Stomach smooth muscle (tissue), 2 donors: ENCODE data around the gene GLG1.
"Not testable (repeated sequence)": the region's sequence is repeated elsewhere in the genome, so short reads cannot be mapped to it uniquely, and the experiment has no call there.

Experiments
- H3K27ac ChIP-seq: one replicate; pipeline ENCODE4 v1.7.0; 2013; ENCODE audit warnings: mild to moderate bottlenecking, low read length, inconsistent platforms
- H3K27me3 ChIP-seq, 2 donors: one replicate each; pipeline ENCODE4 v1.7.0; 2013; ENCODE audit warnings: low read length in 2 of 2; ENCODE audit not compliant: insufficient read depth in 2 of 2, control insufficient read depth in 1 of 2
- H3K36me3 ChIP-seq, 2 donors: one replicate each; pipeline ENCODE4 v1.7.0; 2013; ENCODE audit warnings: low read length in 2 of 2; ENCODE audit not compliant: control insufficient read depth in 2 of 2, insufficient read depth in 2 of 2
- H3K4me1 ChIP-seq: one replicate; pipeline ENCODE4 v1.7.0; 2013; ENCODE audit warnings: low read length; ENCODE audit not compliant: control insufficient read depth, insufficient read depth
- H3K4me3 ChIP-seq, 2 donors: one replicate each; pipeline ENCODE4 v1.7.0; 2013; ENCODE audit warnings: low read length in 2 of 2
- H3K9ac ChIP-seq, 2 donors: one replicate each; pipeline ENCODE4 v1.7.0; 2013; ENCODE audit warnings: low read length in 2 of 2, mild to moderate bottlenecking in 1 of 2
- H3K9me3 ChIP-seq, 2 donors: one replicate each; pipeline ENCODE4 v1.7.0; 2013; ENCODE audit warnings: low read length in 2 of 2; ENCODE audit not compliant: control insufficient read depth in 2 of 2
- donor health status: healthy.
- donor health status: Pancreatic carcinoma.

GLG1 gene

DNA sequence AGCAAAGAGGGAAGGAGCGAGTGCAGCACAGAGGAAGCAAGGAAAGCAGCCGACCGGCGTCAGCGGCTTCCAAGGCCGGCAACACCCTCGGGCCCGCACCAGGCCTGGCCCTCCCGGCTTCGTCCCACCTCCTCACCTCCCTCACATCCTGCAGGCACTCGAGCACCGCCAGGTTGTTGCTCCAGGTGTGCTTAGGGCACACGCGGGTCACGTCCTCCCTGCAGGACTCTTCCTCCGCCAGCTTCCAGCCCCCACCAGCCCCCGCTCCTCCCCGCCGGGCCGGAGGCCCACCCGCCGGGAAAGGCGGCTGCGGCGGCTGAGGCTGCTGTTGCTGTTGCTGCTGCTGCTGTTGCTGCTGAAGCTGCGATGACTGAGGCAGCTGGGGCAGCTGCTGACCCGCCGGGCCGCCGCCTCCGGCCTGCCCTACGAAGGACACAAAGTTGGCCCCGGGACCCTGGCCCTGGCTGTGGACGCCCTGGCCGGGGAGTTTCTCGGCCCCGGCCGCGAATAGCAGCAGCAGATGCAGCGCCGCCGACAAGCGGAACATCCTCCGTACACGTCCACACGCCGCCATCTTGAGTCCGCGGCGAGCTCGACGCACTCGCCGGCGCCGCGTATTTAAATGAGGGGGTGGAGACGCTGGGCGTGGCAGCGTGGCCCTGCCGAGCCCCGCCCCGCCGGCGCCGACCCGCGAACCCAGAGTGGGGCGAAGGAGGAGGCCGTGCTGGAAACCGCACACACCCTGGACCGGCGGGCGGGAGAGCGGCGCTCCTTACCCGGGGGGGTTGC lies at the start of gene GLG1:
GLG1 (minus strand) TSS at position 594 of the 789 bp plus-strand sequence; CDS start at position 574, 20 bp downstream.
- peaks cover 3% of the 10 kb centered on the region for H3K4me1 ChIP-seq
- peak within 1 kb of the TSS; percentile 82 for H3K27ac ChIP-seq
- H3K36me3 ChIP-seq = no peaks in the 10 kb centered on the region
- H3K9me3 ChIP-seq = no peaks in the 10 kb centered on the region
- H3K27me3 ChIP-seq = no peaks in the 10 kb centered on the region
- H3K4me3 ChIP-seq = peak within 1 kb of the TSS; percentile 92 to 97
- peak within 1 kb of the TSS; percentile 85 to 93 for H3K9ac ChIP-seq

DNA sequence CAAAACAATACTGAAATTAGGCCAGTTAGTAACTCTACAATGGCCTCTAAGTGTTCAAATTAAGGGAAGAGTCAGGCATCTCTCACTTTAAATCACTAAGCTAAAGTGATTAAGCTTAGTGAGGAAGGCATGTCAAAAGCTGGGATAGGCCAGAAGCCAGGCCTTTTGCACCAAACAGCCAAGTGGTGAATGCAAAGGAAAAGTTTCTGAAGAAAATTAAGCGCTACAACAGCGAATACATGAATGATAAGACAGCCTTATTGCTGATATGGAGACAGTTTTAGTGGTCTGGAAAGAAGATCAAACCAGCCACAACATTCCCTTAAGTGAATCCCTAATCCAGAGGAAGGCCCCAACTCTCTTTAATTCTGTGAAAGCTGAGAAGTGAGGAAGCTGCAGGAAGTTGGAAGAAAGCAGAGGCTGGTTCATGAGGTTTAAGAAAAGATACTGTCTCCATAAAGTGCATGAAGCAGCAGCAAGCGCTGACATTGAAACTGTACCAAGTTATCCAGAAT lies 47.7 kb upstream of the GLG1 start:
- no peaks in the 10 kb centered on the region for H3K27me3 ChIP-seq
- H3K27ac ChIP-seq = no peak overlapping the region
- H3K4me1 ChIP-seq = no peaks in the 10 kb centered on the region
- no peak overlapping the region for H3K9ac ChIP-seq
- H3K4me3 ChIP-seq = no peak overlapping the region
- H3K36me3 ChIP-seq = peaks cover 4 to 18% of the 10 kb centered on the region in 2 donors
- H3K9me3 ChIP-seq = no peaks in the 10 kb centered on the region

DNA sequence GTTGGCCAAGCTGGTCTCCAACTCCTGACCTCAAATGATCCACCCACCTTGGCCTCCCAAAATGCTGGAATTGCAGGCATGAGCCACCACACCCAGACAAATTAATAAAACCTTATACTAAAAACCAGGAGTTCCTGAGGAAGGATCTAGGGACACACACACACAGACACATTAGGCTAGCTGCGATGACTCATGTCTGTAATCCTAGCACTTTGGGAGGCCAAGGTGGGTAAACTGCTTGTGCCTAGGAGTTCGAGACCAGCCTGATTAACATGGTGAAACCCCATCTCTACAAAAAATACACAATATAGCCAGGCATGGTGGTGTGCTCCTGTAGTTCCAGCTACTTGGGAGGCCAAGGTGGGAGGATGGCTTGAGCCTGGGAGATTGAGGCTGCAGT lies 46.0 kb upstream of the GLG1 start:
- not testable (repeated sequence) for H3K27me3 ChIP-seq, H3K9ac ChIP-seq, H3K27ac ChIP-seq, H3K9me3 ChIP-seq, H3K4me3 ChIP-seq, H3K4me1 ChIP-seq
- H3K36me3 ChIP-seq = peaks cover 0 to 19% of the 10 kb centered on the region in 2 donors

DNA sequence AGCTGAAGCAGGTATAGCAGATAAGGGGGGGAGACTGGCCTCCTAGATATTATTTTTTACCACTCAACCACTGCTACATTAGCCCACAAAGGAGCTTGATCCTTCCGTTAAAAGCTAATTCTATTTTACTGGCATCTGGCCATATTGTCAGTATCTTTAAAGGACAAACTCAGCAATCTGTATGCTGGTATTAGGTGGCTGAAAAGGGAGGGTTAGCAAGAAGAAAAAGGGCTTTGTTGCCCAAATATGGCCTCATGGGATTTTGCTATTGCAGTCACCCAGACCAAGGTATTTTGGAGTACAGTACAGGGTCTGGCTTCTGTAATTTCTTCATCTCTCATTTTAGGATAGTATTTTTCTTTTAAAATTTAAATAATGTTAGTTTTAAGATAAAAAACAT lies 45.3 kb upstream of the GLG1 start:
- no peak overlapping the region for H3K27ac ChIP-seq
- no peaks in the 10 kb centered on the region for H3K4me1 ChIP-seq
- no peaks in the 10 kb centered on the region for H3K27me3 ChIP-seq
- H3K4me3 ChIP-seq = no peak overlapping the region
- no peak overlapping the region for H3K9ac ChIP-seq
- peaks cover 0 to 18% of the 10 kb centered on the region in 2 donors for H3K36me3 ChIP-seq
- no peaks in the 10 kb centered on the region for H3K9me3 ChIP-seq

DNA sequence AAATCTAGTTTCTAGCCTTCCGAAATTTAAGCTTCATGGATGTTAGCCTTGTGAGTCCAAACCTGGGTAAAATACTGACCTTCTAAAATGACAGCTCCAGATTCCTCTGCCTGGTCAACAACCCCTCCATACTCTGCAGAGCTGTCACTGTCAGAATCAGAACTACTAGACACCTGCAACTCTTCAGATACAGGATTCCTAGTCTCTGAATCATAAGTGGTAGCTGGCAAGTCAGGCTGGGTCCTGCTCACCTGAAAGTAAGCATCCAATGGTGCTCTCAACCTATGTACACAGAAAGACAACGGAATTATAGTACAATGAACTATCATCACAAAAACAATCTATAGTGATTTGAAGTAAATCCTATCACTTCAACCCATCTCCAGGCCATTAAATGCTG lies 44.9 kb upstream of the GLG1 start:
- Histone ChIP-seq H3K27me3 (no peaks in the 10 kb centered on the region), H3K9ac (no peak overlapping the region), H3K9me3 (no peaks in the 10 kb centered on the region), H3K4me3 (no peak overlapping the region), H3K27ac (no peak overlapping the region), H3K4me1 (no peaks in the 10 kb centered on the region), H3K36me3 (peaks cover 0 to 18% of the 10 kb centered on the region in 2 donors)

DNA sequence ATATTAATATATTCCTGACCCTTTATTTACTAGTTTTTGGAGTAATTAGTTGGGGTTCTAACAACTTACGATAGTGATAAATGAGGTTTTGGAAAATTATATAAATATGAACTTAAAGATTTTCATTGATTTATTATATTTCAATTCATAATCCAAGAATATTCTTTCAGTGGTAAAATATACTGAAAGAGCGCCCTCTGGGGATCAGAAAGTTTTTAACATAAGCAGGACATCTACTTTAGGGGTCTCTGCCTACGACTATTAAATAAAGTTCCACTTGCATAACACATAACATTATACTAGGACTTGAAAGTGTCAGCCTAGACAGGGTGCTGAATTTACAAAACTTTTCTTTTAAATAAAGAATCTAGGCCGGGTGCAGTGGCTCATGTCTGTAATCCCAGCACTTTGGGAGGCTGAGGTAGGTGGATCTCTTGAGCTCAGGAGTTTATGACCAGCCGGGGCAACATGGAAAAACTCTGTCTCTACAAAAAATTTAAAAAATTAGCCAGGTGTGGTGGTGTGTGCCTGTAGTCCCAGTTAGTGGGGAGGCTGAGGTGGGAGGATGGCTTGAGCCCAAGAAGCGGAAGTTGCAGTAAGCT lies 44.2 kb upstream of the GLG1 start:
- Histone ChIP-seq H3K4me1 (no peaks in the 10 kb centered on the region), H3K9ac (no peak overlapping the region), H3K4me3 (no peak overlapping the region), H3K36me3 (peaks cover 3 to 19% of the 10 kb centered on the region in 2 donors), H3K27me3 (no peaks in the 10 kb centered on the region), H3K9me3 (no peaks in the 10 kb centered on the region), H3K27ac (no peak overlapping the region)

DNA sequence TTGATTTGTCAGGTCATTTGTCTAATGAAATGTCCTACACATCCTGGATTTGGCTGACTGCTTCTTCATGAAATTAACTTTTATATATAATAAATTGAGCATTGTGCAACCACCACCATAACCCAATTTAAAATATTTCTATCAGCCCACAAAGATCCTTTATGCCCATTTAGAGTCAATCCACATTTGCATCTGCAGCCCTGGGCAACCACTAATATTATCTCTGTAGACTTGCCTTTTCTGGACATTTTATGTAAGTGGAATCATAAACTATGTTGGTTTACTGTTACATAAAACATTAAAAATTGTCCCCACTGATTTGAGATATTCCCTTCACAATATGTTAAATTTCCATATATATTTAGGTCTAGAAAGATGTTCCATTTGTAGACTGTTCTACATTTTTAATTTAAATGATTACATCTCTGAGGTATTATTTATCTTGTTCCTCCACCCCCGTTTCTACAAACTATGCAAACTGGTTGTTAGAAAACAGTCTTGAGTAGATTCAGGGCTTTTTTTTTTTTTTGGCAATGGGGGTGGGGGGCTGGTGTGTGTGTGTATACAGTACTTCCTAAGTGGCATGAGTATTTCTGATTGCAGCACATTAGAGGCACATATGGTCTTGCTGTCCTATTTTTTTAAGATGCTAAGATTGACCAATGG lies 43.1 kb upstream of the GLG1 start:
- Histone ChIP-seq H3K9ac (no peak overlapping the region), H3K4me3 (no peak overlapping the region), H3K27ac (no peak overlapping the region), H3K9me3 (no peaks in the 10 kb centered on the region), H3K36me3 (peaks cover 6 to 20% of the 10 kb centered on the region in 2 donors), H3K4me1 (no peaks in the 10 kb centered on the region), H3K27me3 (no peaks in the 10 kb centered on the region)

DNA sequence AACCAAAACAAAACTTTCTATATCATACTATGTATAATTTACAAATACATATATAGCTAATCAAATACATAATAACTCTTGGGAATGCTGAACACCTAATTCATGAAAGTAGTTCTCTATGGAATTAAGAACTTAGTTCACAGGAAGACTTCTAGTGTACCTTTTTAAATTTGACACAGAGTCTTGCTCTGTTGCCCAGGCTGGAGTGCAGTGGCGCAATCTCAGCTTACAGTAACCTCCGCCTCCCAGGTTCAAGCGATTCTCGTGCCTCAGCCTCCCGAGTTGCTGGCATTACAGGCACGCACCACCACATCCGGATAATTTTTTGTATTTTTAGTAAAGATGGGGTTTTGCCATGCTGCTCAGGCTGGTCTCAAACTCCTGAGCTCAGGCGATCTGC lies 35.1 kb upstream of the GLG1 start:
- H3K9me3 ChIP-seq = no peaks in the 10 kb centered on the region
- no peak overlapping the region for H3K4me3 ChIP-seq
- H3K27ac ChIP-seq = no peak overlapping the region
- H3K9ac ChIP-seq = no peak overlapping the region
- no peaks in the 10 kb centered on the region for H3K4me1 ChIP-seq
- H3K27me3 ChIP-seq = no peaks in the 10 kb centered on the region
- H3K36me3 ChIP-seq = peaks cover 21 to 29% of the 10 kb centered on the region in 2 donors

DNA sequence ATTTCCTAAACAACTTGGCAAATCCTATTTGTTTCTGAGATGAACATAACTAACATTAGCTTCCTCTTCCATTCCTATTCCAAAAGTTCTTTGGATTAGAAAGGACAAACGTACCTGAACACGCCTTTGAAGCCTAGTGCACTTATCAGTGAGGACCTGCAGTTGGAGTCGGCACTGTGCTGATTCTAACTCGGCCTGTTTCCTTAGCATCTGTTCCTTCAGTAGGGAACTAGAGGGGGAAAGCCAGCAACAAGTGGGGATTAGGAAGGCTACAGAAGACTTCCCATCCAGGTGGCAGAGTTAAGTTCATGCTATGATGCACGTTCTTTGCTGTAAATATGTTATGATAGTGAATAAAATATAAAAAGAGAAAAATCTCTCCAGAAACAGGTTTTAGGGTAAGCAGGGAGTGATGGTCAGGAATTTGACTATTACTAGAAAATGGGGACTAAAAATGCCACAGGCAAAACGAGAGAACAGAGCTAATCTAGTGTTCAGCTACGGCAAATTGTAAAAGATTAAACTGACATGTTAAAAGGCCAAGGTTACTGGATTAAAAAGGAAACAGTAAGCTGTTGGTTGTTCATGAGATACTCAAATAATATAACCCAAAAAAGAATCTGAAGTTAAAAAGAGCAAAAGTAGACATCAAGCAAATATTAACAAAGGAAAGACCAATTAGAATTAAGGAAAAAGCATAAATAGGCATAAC lies 31.0 kb upstream of the GLG1 start:
- Histone ChIP-seq H3K4me3 (no peak overlapping the region), H3K27ac (no peak overlapping the region), H3K36me3 (peaks cover 11 to 20% of the 10 kb centered on the region in 2 donors), H3K4me1 (no peaks in the 10 kb centered on the region), H3K27me3 (no peaks in the 10 kb centered on the region), H3K9me3 (no peaks in the 10 kb centered on the region), H3K9ac (no peak overlapping the region)

DNA sequence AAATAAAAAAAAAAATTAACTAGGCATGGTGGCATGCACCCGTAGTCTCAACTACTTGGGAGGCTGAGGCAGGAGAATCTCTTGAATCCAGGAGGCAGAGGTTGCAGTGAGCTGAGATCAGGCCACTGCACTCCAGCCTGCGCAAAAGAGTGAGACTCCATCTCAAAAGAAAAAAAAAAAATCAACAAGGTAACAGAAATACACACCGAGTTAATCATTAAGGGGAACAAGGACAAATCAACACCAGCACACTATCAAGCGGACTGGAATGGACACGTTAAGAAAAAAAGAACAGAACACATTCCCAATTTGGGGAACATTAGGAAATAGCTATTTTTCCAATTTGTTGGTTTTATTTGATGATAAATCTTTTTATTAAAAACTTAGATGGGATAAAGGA lies 28.4 kb upstream of the GLG1 start:
- Histone ChIP-seq H3K9ac (no peak overlapping the region), H3K27me3 (no peaks in the 10 kb centered on the region), H3K4me3 (no peak overlapping the region), H3K4me1 (no peaks in the 10 kb centered on the region), H3K27ac (no peak overlapping the region), H3K9me3 (no peaks in the 10 kb centered on the region), H3K36me3 (peaks cover 18 to 31% of the 10 kb centered on the region in 2 donors)
